ENCODE results near the gene HLA-DPA1. TPM values are rescaled to one million over a fixed set of nuclear protein-coding genes. Genes with fewer than 3 reads are reported as not detected.

Gene HLA-DPA1
- total RNA-seq, 4 donors from 2014 or later = 14.6 to 70.1 (median 50.4) TPM

GRCh38 chr6:33088931-33089620 lies 15.6 kb upstream of the HLA-DPA1 start:
- TF ChIP-seq, protein P1, sequence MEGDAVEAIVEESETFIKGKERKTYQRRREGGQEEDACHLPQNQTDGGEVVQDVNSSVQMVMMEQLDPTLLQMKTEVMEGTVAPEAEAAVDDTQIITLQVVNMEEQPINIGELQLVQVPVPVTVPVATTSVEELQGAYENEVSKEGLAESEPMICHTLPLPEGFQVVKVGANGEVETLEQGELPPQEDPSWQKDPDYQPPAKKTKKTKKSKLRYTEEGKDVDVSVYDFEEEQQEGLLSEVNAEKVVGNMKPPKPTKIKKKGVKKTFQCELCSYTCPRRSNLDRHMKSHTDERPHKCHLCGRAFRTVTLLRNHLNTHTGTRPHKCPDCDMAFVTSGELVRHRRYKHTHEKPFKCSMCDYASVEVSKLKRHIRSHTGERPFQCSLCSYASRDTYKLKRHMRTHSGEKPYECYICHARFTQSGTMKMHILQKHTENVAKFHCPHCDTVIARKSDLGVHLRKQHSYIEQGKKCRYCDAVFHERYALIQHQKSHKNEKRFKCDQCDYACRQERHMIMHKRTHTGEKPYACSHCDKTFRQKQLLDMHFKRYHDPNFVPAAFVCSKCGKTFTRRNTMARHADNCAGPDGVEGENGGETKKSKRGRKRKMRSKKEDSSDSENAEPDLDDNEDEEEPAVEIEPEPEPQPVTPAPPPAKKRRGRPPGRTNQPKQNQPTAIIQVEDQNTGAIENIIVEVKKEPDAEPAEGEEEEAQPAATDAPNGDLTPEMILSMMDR (IDR thresholded peaks at IDR 0.05) = no peak
- TF ChIP-seq POLR2A (IDR thresholded peaks at IDR 0.05) = no peak
- Histone ChIP-seq H3K27ac (no peak overlapping the region), H3K9me3 (no peaks in the 10 kb centered on the region), H3K36me3 (peaks cover 0 to 12% (median 0%) of the 10 kb centered on the region in 3 donors), H3K4me1 (peaks cover 0 to 4% (median 0%) of the 10 kb centered on the region in 4 donors), H3K27me3 (no peaks in the 10 kb centered on the region), H3K4me3 (no peak overlapping the region)
- DNase-seq = no peak

DNA sequence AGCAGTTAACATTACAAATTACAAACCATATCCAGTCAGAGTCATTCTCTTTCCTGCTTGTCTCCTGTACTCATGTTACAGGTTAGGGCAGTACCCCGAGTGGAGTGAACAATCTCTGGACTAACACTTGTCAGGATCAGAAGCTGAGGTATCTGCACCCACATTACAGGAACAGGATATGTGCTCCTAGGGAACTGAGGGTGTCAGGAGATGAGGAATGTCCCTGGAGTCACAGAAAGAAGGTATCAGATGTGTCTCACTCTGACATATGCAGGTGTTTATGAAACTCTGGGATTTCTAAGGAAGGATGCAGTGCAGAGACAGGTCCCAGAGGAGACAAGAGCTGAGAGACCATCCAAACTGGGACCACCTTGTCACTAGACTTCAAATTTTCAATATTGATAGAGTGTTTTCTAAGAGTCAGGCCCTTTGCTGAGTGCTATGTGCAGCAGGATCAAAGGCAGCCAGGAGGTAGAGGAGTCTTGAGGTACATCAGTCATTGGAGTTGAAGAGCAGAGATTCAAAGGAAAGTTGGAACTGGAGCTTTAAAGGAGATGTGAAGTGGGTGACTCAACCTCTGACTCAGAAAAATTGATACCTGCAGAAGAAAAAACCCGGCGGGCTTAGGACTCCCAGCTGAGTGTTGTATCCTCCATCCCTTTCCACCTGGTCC lies 14.9 kb upstream of the HLA-DPA1 start:
- Histone ChIP-seq H3K9me3 (no peaks in the 10 kb centered on the region), H3K36me3 (peaks cover 0 to 12% (median 0%) of the 10 kb centered on the region in 3 donors), H3K4me1 (peaks cover 0 to 4% (median 0%) of the 10 kb centered on the region in 4 donors), H3K27me3 (no peaks in the 10 kb centered on the region), H3K4me3 (no peak overlapping the region), H3K27ac (no peak overlapping the region)
- TF ChIP-seq POLR2A (IDR thresholded peaks at IDR 0.05) = no peak
- TF ChIP-seq, protein P1 (IDR thresholded peaks at IDR 0.05) = no peak
- DNase-seq = no peak

DNA sequence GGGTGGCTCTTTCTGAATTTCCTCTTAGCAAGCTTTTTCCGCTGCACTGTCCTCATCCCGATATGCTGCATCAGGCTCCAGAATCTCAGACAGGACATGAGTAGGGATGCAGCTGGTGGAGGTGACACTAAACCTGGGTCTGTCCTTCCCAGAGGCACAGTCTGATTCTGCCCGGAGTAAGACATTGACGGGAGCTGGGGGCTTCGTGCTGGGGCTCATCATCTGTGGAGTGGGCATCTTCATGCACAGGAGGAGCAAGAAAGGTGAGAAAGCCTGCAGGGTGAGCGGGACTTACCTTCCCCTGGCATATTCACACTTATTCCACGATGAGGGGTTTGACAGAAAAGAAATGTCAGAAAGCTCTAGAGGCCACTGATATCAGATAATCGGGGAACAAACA lies 12.2 kb upstream of the HLA-DPA1 start:
- no peak overlapping the region for H3K4me3 ChIP-seq
- no peak for DNase-seq
- no peaks in the 10 kb centered on the region for H3K27me3 ChIP-seq
- no peak overlapping the region for H3K27ac ChIP-seq
- no peak for TF ChIP-seq POLR2A (IDR thresholded peaks at IDR 0.05)
- TF ChIP-seq, protein P1 (IDR thresholded peaks at IDR 0.05) = no peak
- H3K9me3 ChIP-seq = no peaks in the 10 kb centered on the region
- peaks cover 0 to 12% (median 0%) of the 10 kb centered on the region in 3 donors for H3K36me3 ChIP-seq
- peaks cover 0 to 6% (median 0%) of the 10 kb centered on the region in 4 donors for H3K4me1 ChIP-seq

DNA sequence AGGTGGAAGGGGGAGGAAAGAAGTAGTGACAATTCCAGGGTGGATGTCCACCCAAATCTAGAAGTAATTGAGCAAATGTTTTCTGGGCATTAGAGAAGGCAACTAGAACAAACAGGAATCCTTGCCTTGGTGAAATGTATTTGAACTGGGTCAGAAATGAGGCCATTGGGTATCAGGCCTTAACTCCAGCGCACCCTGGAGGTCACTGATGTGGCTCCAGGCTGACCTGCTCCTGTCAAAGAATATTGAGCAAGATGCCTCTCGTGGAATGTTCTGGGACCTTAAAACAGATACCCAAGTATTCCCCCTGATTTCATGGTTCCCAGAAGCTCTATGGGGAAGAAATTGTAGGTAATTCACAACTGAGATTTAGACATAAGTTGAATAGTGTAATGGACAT lies 9.3 kb upstream of the HLA-DPA1 start:
- no peak overlapping the region for H3K27ac ChIP-seq
- TF ChIP-seq POLR2A (IDR thresholded peaks at IDR 0.05) = no peak
- TF ChIP-seq, protein P1 (IDR thresholded peaks at IDR 0.05) = peak; percentile 27 to 91 (median 56)
- no peak overlapping the region for H3K4me3 ChIP-seq
- H3K27me3 ChIP-seq = no peaks in the 10 kb centered on the region
- peak in 1 of 3 donors; percentile 78 for DNase-seq
- peaks cover 0 to 12% (median 0%) of the 10 kb centered on the region in 3 donors for H3K36me3 ChIP-seq
- peaks cover 0 to 6% (median 0%) of the 10 kb centered on the region in 4 donors for H3K4me1 ChIP-seq
- H3K9me3 ChIP-seq = no peaks in the 10 kb centered on the region

DNA sequence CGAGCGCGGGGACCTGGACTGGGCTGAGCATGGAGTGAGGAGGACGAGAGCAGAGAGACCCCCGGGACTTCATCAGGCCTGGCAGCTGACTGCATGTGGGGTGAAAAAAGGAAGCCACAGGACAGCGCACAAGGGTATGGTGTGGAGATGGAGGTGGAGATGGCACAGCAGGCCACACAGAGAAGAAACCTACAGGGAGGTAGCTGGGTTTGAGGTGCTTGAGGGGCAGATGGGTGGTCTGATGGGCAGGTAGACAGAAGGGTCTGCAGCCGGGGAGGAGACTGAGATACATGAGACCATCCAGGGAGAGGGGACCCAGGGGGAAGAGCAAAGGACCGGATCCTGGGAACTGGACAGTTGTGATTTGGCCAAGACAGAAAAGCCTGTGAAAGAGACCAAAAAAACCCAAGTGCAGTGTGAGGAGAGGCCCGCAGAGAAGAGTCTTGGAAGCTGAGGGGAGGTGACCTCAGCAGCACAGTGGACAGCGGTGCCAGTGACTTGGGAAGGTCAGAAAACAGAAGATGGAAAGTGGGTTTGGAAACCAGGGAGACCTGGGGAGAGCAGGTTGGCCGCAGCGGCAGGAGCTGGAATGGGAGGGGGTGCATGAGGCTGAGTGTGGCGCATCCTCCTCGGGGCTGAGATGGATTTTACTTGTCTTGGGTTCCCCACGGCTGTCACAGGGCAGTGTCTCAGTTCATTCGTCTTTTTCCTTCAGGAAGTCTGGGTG lies 7.8 kb upstream of the HLA-DPA1 start:
- H3K4me1 ChIP-seq = peaks cover 0 to 6% (median 0%) of the 10 kb centered on the region in 4 donors
- peak overlapping the region; percentile 24 to 51 (median 46) for H3K4me3 ChIP-seq
- no peak for TF ChIP-seq POLR2A (IDR thresholded peaks at IDR 0.05)
- TF ChIP-seq, protein P1 (IDR thresholded peaks at IDR 0.05) = no peak
- H3K36me3 ChIP-seq = peaks cover 0 to 12% (median 0%) of the 10 kb centered on the region in 3 donors
- no peak for DNase-seq
- H3K27me3 ChIP-seq = no peaks in the 10 kb centered on the region
- no peaks in the 10 kb centered on the region for H3K9me3 ChIP-seq
- peak overlapping the region; percentile 65 to 90 (median 80) for H3K27ac ChIP-seq

All from Peyer's patch (tissue), 4 donors.